IPS-NIHi7 (cell line): ENCODE measurements around the gene HYAL3.

Experiments
- DNase-seq: peaks from one replicate; pipeline ENCODE4 v3.0.0; 2012; ENCODE audit warnings: mixed read lengths; ENCODE audit errors: extremely low spot score

The HYAL3 gene, protein sequence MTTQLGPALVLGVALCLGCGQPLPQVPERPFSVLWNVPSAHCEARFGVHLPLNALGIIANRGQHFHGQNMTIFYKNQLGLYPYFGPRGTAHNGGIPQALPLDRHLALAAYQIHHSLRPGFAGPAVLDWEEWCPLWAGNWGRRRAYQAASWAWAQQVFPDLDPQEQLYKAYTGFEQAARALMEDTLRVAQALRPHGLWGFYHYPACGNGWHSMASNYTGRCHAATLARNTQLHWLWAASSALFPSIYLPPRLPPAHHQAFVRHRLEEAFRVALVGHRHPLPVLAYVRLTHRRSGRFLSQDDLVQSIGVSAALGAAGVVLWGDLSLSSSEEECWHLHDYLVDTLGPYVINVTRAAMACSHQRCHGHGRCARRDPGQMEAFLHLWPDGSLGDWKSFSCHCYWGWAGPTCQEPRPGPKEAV

DNA sequence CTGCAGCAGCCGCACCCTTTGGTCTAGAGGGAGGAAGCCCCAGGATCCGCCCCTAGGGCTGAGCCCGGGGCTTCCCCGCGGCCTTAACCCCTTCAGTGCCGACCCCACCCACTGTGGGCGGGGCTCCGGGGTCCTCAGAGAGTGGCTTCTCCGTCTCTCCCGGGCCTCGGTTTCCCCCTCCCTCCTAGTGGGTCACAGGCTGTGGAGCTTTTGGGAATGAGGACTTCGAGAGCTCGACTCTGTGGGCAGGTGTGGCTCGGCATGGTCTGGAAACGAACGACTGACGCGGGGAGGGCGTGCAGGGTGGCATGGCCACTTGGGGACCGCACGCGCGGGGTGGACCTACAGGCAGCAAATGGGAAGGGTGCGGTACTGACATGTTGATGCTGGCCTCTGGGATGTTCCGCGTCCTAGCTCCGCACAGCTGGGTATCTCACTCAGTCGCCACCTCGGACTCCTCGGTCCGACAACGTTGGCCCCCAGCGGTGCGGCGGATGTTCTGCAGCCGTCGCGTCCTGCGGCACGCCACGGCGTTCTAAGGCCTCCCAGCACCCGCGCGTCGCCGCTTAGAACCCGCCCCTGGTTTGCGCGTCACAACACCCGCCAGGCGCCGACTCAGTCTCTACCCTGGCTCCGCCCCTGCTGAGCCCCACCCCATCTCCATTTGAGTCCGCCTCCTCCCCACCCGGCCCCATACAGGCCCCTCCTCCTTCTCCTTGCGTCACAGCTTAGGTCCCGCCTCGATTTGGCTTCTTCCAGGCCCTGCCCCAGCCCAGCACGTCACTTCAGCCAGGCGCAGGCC lies at the start of gene HYAL3, which contains the start of gene NAA80:
Gene HYAL3, minus strand, starts transcription at position 570 of the 802 bp plus-strand sequence. CDS start 3,803 bp downstream, outside the sequence.
Gene NAA80, minus strand, starts transcription at position 570 of the 802 bp plus-strand sequence. CDS start 1,942 bp downstream, outside the sequence.
- peak; percentile 98 for DNase-seq

DNA sequence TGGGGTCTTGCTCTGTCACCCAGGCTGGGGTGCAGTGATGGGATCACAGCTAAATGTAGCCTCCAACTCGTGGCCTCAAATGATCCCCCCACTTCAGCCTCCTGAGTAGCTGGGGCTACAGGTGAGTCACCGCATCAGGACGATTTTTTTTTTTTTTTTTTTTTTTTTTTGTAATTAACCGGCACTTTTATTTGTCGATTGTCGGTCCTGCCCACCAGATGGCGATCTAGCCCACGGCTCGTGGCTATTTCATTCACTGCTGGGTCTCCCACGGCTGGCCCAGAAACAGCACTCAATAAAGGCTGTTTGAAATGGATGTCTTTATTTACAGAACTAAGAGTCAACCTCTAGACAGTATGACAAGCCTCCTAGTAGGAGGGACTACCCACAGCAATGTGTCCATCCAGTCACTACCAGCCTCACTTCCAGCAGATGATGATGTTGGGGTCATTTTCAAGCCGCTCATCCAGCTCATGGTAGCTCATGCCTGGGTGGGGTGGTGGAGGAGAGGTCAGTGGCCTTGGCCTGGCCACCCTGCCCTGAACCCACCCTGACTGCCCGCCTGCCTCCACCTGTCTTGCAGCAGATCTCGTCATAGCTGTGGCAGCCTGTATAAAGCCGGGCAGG lies 48.1 kb upstream of the HYAL3 start:
- DNase-seq = peak; percentile 56

DNA sequence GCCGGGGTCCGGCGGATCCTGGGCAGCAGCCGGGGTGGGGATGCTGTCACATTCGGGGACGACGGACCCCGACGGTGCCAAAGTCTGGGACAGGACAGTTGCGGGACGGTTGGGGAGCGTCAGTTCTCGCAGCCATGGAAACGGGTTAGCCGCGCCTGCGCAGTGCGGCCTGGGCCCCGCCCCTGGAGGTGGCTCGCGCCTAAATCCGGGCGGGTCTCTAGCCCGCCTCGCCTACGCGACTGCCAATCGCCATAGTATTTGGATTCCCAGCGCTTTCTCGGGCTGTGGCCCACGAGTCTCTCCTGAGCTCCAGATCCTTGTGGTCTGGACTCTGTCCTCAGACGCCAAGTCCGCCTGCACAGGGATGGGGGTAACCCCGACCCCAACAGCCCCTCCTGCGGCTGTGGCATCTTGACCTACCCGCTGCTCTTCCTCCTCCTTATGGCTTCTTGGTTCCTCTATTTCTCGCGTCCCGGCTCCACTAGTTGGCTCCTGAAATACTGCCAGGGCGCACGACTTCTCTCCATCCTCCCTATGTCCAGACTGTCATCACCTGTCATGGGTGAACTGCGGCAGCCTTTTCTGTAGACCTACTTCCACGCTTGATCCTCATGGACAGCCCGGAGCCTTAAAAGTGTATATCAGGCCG lies 46.5 kb upstream of the HYAL3 start, which contains the start of gene ZMYND10:
Gene ZMYND10, minus strand, starts transcription at position 147 of the 649 bp plus-strand sequence. CDS start 153 bp downstream, outside the sequence.
- DNase-seq = peak; percentile 93

DNA sequence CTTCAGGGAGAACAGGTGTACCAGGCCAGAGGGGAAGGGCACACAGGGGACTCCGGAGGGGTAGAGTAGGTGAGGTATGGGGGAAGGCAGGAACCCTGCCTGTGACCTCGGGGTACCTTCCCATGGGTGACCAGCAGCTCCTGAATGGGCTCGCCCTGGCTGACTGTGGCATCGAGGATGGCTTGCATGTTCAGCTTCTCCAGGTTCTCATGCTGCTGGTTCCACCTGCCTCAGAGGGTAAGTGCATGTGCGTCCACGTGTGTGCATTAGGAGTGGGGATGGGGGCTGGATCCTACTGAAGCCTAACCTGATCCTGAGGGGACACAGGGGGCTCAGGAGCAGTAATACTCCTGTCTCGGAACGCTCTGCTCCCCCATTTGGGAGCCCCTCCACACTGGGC lies 45.8 kb upstream of the HYAL3 start:
- DNase-seq = no peak

DNA sequence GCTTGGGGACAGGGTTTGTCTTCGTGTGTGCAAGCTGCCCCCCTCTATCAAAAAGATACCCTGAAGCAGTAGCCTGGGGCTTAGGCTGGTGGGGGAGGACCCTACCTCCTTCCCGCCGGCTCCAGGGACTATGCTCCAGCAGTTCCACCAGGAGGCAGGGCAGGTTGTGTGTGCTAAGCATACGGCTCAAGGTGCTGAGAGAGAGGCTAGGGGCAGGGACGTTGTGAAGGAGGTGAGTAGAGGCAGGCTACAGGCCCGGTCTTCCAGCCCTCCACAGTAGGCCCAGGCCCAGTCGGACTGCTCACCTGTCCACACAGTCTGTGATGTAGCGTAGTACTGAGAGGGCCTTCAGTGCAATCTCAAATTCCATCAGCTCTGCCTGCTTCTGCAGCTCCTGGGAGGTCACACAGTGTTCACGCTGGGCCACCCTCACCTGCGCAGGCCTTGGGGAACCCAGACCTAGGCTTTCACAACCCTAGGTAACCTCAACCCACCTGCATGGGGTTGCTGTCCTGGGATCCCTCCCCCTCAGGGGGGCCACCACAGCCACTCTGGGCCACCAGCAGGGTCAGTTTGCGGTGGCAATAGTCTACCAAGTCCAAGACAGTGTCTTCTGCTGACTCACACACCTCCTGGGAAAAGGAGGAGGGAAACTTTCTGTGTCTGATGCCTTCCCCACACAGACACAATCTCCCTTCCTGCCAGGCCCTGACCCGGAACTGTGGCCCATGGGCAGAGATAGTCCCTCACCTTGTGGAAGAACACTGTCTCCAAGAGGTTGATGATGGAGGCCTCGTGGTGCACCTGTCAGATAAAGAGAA lies 43.8 kb upstream of the HYAL3 start:
- peak; percentile 57 for DNase-seq

DNA sequence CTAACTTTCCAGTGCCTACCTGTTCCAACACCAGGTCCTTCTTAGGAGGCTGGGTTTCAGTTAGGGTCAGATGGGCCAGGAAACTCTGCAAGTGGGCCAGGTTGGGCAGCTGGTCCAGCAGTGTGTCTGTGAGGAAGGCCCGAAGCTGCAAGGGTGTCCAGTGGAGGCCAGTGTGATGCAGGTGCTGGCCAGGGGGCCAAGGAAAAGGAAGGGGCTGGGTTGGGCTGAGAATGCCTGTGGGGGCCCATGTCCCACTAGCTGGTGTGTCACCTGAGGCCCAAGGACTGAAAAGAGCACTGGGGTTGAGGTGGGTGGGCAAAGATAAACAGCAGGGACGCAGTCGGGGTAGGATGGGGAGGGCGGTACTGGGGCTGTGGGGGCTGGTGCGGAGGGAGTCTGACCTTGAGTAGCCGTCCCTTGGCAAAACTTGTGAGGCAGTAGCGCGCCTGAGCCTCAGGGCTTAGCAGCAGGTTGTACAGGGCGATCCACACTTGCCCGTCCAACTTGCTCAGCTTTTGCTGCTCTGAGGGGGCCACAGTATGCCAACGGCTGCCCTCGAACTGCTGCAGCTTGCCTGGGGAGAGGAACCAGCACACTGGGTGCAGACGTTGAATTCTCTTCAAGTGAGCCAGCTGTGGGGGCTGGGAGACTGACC lies 42.9 kb upstream of the HYAL3 start:
- DNase-seq = no peak

DNA sequence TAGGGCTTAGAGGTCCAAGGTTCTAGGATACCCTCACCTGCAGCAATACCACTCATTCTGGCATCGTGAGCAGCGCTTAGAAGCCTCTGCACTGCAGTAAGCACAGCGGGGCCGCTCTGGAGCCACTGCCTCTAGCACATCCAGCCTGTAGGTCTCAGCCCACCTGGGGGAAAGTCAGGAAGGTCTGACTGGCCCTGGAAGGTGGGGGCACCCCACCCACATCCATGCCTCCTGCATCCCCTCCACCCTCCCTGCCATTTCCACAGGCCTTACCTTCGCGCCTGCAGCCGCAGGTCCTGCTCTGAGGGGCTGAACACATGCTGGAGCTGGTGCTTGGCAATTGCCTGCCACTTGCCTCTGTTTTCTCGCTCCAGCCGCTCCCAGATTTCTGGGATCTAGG lies 42.3 kb upstream of the HYAL3 start:
- DNase-seq = no peak

DNA sequence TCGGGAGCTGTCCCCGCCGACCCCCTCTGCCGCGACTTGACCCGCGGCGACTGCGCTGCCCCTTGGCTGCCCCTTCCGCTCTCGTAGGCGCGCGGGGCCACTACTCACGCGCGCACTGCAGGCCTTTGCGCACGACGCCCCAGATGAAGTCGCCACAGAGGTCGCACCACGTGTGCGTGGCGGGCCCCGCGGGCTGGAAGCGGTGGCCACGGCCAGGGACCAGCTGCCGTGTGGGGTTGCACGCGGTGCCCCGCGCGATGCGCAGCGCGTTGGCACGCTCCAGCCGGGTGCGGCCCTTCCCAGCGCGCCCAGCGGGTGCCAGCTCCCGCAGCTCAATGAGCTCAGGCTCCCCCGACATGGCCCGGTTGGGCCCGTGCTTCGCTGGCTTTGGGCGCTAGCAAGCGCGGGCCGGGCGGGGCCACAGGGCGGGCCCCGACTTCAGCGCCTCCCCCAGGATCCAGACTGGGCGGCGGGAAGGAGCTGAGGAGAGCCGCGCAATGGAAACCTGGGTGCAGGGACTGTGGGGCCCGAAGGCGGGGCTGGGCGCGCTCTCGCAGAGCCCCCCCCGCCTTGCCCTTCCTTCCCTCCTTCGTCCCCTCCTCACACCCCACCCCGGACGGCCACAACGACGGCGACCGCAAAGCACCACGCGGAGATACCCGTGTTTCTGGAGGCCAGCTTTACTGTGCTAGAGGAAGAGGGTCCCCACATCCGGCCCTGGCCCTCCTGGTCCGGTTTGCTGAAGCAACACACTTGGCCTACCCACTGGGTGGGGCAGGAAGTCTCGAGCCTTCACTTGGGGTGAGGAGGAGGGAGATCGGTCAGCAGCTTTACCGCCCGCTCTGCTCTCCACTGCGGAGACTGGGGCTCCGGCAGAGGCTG lies 41.5 kb upstream of the HYAL3 start, which contains the start of gene RASSF1:
Gene RASSF1, minus strand, starts transcription at position 389 of the 882 bp plus-strand sequence. Its CDS starts 31 bp downstream, at position 358.
- peak; percentile 38 for DNase-seq

DNA sequence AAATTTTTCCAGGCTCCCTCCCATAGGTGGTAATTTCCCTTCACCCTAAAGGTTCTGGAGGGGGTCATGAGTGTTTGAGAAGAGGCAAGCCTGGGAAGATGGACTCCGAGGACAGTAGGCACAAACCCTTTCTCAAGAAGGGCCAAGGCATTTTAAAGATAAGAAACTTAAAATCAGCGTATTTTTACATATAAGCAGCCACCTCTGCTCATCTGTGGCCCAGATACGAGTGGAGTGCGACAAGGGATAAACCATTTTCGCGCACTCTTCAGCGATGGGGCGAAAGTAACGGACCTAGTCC lies 40.9 kb upstream of the HYAL3 start:
- DNase-seq = no peak

DNA sequence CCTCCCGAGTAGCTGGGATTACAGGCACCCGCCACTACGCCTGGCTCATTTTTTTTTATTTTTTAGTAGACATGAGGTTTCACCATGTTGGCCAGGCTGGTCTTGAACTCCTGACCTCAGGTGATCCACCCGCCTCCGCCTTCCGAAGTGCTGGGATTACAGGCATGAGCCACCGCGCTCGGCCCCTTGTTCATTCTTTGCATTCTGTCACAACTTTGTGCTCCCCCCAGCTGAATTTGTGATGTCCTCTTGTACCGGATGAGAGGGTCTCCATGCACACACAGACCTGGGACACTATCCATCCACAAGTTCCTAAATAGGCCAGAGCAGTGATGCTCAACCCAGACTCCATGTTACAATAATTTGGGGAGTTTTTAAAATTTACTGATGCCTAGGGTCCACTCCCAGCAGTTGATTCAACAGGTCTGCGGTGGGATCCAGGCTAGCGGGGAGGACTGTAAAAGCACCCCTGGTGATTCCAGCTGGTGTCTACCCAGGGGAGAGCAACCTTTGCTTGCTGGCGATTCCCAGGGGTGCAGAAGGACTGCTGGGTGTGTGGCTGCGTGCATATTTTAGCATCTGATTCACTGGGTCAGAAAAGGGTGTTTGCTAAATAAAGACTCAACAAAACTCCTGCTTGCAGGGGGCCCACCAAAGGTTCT lies 40.4 kb upstream of the HYAL3 start:
- DNase-seq = no peak

DNA sequence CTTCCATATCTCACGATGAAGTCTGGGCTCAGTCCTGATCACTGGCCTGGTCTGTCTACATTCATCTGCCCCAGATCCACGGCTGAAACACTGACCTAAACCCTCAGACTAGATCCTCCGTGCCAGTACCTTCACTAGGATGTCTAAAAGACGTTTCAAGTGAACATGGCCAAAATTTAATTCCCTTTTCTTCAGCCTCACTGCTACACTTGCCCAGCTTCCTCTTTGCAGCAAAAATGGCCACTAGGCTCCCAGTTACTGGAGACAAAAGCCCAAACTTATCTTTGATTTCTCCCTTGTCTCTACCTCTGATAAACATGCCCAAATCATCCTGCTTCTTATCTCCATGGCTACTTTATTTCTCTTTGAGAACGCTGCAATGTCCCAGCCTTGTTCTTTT lies 39.8 kb upstream of the HYAL3 start:
- DNase-seq = no peak

DNA sequence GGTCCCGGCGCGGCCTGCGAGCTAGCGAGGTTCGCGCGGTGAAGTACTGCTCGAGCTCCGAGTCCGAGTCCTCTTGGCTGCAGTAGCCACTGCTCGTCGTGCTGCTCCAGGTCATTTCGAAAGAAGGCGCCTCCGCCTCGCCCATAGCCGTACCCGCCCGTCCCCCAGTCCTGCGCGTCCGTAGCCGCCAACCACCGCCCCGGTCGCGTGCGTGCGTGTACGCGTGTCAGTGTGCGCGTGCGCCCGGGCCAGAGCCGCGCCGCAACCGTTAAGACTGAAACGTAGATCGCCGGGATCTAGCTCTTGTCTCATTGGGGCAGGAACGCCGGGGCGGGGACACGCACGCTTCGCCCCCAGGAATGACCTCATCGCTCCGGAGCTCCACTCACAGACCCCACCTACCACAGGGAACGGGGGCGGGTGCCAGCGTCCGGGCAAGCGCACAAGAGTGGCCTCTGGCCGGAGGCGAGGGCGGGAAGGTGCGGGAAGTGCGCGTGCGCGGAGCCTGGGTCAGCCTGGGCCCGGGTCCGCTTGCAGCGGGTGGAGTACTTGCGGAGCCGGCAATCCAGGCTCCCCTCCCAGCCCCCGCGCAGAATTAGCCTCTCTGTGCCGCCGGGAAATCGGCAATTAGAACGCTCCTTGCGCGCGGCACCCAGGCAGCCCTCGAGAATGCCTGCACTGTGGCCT lies 38.1 kb upstream of the HYAL3 start:
- DNase-seq = peak; percentile 99

DNA sequence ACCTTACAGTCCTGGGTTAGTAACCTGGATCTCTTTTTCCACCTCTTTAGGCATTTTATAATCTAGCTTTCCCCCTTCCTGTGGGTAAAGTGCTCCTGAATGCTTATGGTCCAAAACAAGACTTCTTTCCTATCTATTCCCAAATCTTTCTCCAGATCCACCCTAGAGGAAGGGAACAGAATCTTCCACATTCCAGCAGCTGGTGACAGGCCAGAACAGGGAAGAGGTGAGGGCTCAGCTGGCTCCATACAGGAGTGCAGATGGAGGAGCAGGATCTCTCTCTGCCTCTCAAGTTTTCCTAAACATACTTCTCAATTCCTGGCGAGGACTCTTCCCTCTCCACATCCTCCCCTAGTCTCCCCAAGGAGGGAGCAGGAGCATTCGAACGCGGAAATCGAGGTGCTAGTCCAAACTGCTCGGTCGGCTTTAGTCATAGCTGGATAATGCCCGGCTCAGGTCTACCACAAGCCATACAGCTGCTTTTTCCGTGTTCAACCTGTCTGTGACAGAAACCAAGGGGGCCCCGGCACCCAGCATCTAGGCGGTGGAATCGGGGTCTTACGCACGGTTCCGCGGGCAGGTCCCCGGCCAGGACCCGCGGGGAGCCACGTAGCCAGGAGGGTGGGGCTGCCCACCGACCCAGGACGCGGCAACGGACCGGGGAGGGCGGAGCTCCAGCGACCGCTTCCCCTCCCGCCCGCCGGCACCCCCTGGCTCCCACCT lies 37.4 kb upstream of the HYAL3 start:
- peak; percentile 58 for DNase-seq

DNA sequence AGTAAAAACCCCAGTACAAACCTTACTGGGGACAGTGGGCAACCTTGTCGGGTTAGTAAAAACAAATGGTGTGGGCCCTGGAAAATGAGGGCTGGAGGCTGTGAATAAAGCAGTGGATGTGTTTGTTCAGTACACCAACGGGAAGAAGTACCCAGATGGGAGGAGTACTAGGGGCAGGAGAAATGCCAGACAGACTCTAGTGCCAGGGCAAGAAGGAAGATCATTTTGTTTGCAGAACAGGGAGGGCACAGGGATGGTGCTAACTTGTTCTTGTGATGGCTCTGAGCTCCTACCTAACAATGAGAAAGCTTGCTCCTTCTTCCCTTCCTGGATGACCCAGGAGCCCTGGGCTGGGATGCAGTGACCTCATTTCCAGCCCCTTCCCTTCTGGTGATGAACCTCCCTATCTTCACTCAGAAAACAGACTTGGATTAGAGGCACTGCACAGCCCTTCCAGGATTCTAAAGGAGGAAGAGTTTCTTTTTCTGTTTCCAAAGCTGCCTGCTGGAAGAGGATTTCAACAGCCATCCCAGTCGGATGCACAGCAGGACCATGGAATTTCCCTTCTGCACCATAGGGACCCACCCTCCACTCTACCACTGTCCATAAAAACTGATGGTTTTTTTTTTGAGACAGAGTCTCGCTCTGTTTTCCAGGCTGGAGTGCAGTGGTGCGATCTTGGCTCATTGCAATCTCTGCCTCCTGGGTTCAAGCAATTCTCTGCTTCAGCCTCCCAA lies 35.3 kb upstream of the HYAL3 start:
- no peak for DNase-seq

DNA sequence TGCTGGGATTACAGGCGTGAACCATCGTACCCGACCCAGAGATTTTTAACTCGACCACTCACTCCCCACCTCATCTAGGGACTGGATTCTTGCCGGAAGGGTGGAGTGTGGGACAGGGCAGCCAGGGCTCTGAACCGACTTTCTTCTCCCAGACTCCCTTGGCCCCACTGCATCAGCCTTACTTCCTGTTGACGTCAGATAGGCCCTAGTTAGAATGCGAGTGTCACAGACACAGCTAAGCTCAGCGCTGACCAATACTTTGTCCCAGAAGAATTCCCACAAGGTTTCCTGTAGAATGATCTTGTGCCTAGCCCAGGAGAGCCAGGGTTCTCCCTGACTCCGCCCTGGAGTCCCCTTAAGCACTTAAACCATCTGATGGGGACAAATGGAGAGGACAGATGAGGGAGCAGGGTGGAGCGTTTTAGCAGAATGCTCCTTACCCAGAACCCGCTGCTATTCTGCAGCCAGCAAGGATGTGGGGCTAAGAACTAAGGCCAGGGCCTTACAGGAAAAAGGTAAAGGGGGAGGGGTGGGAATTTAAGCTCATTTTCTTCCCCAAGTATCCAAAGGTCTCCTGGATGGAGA lies 34.6 kb upstream of the HYAL3 start:
- DNase-seq = no peak

DNA sequence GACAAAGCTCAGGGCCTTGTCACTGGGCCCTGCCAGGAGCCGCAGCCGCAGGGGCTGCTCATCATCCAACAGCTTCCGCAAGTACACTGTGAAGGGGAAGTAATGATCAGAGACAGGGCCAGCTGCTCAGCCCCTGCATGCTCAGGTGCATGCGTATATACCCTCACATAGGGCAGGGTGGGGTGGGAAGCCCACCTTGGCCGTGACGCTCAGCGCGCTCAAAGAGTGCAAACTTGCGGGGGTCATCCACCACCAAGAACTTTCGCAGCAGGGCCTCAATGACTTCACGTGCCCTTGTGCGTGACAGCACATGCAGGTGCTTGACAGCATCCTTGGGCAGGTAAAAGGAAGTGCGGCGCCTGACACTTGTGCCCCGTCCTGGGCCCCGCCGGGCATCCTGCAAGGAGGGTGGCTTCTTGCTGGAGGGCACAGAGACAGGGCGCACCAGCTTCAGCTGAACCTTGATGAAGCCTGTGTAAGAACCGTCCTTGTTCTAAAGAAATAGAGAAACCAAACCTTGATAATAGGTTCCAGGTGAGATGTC lies 32.2 kb upstream of the HYAL3 start:
- no peak for DNase-seq
